K562 (cell line): Measurements from ENCODE around the gene DTNB. TPM values are rescaled to one million over a fixed set of nuclear protein-coding genes. Genes with fewer than 3 reads are reported as not detected.

Source experiments
- ATAC-seq: fragments of 200-7000 bp; cut with Tn5 transposase; 3 replicates; pipeline ENCODE4 v1.9.1; 2020; ENCODE audit warnings: moderate library complexity
- BruUV-seq: library from RNA; stranded (reverse); fragments of 400-500 nt; replicated peaks from 2 replicates; lab custom pipeline; 2021; lab: Mats Ljungman, UMichigan
- CTCF ChIA-PET: fragments of 300-600 bp; formaldehyde crosslinking; extraction: SDS; loops from one replicate; lab custom pipeline; 2021; ENCODE audit warnings: low intra/inter-chr PET ratio; lab: Yijun Ruan, JAX
- POLR2A ChIA-PET: fragments of 300-600, 350-650 bp; sonication (Branson Sonifier 250); formaldehyde crosslinking; extraction: SDS; loops from one replicate; lab custom pipeline; 2021; ENCODE audit warnings: antibody characterized with exemption, inconsistent platforms; lab: Yijun Ruan, JAX
- DNase-seq, 4 experiments: peaks; one replicate each; pipeline versions ENCODE4 v3.0.0 to v3.0.0-alpha.2; 2011 to 2018; ENCODE audit warnings: low spot score in 3 of 4, mixed read lengths in 3 of 4; ENCODE audit errors: extremely low read depth in 1 of 4
- FAIRE-seq: peaks from 2 replicates; lab custom pipeline; 2011; peaks lifted over from hg19 to GRCh38; lab: Jason Lieb, UNC
- H2AFZ ChIP-seq: 2 replicates; pipeline ENCODE4 v1.6.0; 2011; ENCODE audit warnings: low read depth, low read length, control low read depth, inconsistent platforms
- H3K27ac ChIP-seq: fragments of 200-600 bp; 3 replicates; pipeline ENCODE4 v1.8.0; 2011; ENCODE audit warnings: low read depth, mild to moderate bottlenecking, control low read depth, inconsistent platforms, low read length, moderate library complexity, mixed read lengths; ENCODE audit errors: extremely low read depth
- H3K27me3 ChIP-seq, 2 experiments: fragments of 300-600 bp in 1 of 2; 2 replicates in 1 of 2; 3 replicates in 1 of 2; pipeline versions ENCODE4 v1.6.0 to v1.8.0; 2011; ENCODE audit warnings: inconsistent platforms in 2 of 2, low read length in 2 of 2, mild to moderate bottlenecking in 1 of 2, mixed read lengths in 1 of 2, moderate library complexity in 1 of 2; ENCODE audit not compliant: control insufficient read depth in 2 of 2, insufficient read depth in 2 of 2
- H3K36me3 ChIP-seq: fragments of 300-600 bp; 3 replicates; pipeline ENCODE4 v1.8.0; 2011; ENCODE audit warnings: mild to moderate bottlenecking, low read length, inconsistent platforms; ENCODE audit not compliant: control insufficient read depth, insufficient read depth
- H3K4me1 ChIP-seq, 2 experiments: fragments of 200-600 bp in 1 of 2; replicated peaks in 1 of 2; 2 replicates in 1 of 2; 3 replicates in 1 of 2; pipeline versions ENCODE4 v1.5.1 to v1.8.0; 2011; ENCODE audit warnings: inconsistent platforms in 2 of 2, low read length in 2 of 2, mild to moderate bottlenecking in 1 of 2, mixed read lengths in 1 of 2, moderate library complexity in 1 of 2; ENCODE audit not compliant: control insufficient read depth in 2 of 2, insufficient read depth in 2 of 2
- H3K4me2 ChIP-seq: 2 replicates; pipeline ENCODE4 v1.6.1; 2011; ENCODE audit warnings: low read length, control low read depth, inconsistent platforms, mixed read lengths; ENCODE audit not compliant: insufficient read depth
- H3K4me3 ChIP-seq: fragments of 200-600 bp; sonication (generic), shearing (Covaris generic); 2 replicates; pipeline ENCODE4 v1.5.1; 2016; ENCODE audit warnings: control low read depth, inconsistent platforms
- H3K79me2 ChIP-seq: fragments of 200-600 bp; 3 replicates; pipeline ENCODE4 v1.8.0; 2011; ENCODE audit warnings: low read length, inconsistent platforms; ENCODE audit not compliant: control insufficient read depth, insufficient read depth
- H3K9ac ChIP-seq, 2 experiments: 2 replicates each; pipeline versions ENCODE4 v1.6.0 to v1.6.1; 2011; ENCODE audit warnings: low read depth in 2 of 2, low read length in 2 of 2, control low read depth in 1 of 2, inconsistent platforms in 1 of 2, mild to moderate bottlenecking in 1 of 2, mixed read lengths in 1 of 2; ENCODE audit not compliant: insufficient read depth in 1 of 2
- H3K9me1 ChIP-seq: one replicate; pipeline ENCODE4 v1.6.0; 2011; ENCODE audit warnings: inconsistent platforms, mild to moderate bottlenecking, low read length, moderate library complexity; ENCODE audit not compliant: control insufficient read depth, insufficient read depth
- H3K9me3 ChIP-seq: replicated peaks from 2 replicates; pipeline ENCODE4 v1.5.1; 2011; ENCODE audit warnings: low read depth, low read length, inconsistent platforms; ENCODE audit not compliant: control insufficient read depth, insufficient read depth
- H4K20me1 ChIP-seq: replicated peaks from 2 replicates; pipeline ENCODE4 v1.6.1; 2011; ENCODE audit warnings: low read length, inconsistent platforms, mixed read lengths; ENCODE audit not compliant: control insufficient read depth, insufficient read depth
- CBFB ChIP-seq: sonication (generic); formaldehyde crosslinking; IDR thresholded peaks from 2 replicates; pipeline ENCODE4 v1.4.0; 2020; ENCODE audit warnings: mild to moderate bottlenecking, missing genetic modification reagents
- CTBP1 ChIP-seq: fragments of 450-650 bp; IDR thresholded peaks from 2 replicates; pipeline ENCODE4 v1.6.1; 2016; ENCODE audit warnings: borderline replicate concordance
- E4F1 ChIP-seq: fragments of 250-450 bp; sonication (Bioruptor Pico); IDR thresholded peaks from 2 replicates; pipeline ENCODE4 v1.5.0; 2021; ENCODE audit warnings: mild to moderate bottlenecking, borderline replicate concordance
- EHMT2 ChIP-seq: fragments of 450-650 bp; IDR thresholded peaks from 2 replicates; pipeline ENCODE4 v1.6.1; 2018; ENCODE audit warnings: antibody characterized with exemption
- KLF13 ChIP-seq: fragments of 450-650 bp; IDR thresholded peaks from 2 replicates; pipeline ENCODE4 v1.6.1; 2016; ENCODE audit warnings: missing genetic modification characterization, low read depth, mild to moderate bottlenecking, missing compliant biosample characterization, moderate library complexity, borderline replicate concordance
- MLLT1 ChIP-seq, 2 experiments: fragments of 450-650 bp; IDR thresholded peaks; 2 replicates each; pipeline ENCODE4 v1.6.1; 2016
- MXI1 ChIP-seq: IDR thresholded peaks from 2 replicates; pipeline ENCODE4 v1.6.1; 2011; ENCODE audit warnings: low read depth, mild to moderate bottlenecking, improper control_type of control experiment, low read length
- POLR2B ChIP-seq: fragments of 450-650 bp; IDR thresholded peaks from 2 replicates; pipeline ENCODE4 v1.6.1; 2018; ENCODE audit warnings: low read depth; ENCODE audit not compliant: partially characterized antibody
- POLR2H ChIP-seq: IDR thresholded peaks from 2 replicates; pipeline ENCODE4 v1.6.1; 2016; ENCODE audit warnings: missing genetic modification characterization, low read depth, mild to moderate bottlenecking, control low read depth, missing compliant biosample characterization, moderate library complexity
- TFE3 ChIP-seq: fragments of 450-650 bp; formaldehyde crosslinking; IDR thresholded peaks from 2 replicates; pipeline ENCODE4 v1.4.0; 2020; ENCODE audit warnings: mild to moderate bottlenecking, mixed read lengths
- TRIM28 ChIP-seq: fragments of 450-650 bp; IDR thresholded peaks from 2 replicates; pipeline ENCODE4 v1.6.1; 2017
- ZFP1 ChIP-seq: fragments of 450-650 bp; formaldehyde crosslinking; IDR thresholded peaks from 2 replicates; pipeline ENCODE4 v1.4.0; 2020; ENCODE audit warnings: mild to moderate bottlenecking, mixed read lengths
- WGBS: fragments of 100-300 bp; shearing (Covaris generic); methylation state at CpG from one replicate; pipeline ENCODE4 v1.1.6; 2016; ENCODE audit warnings: low coverage, mixed read lengths; ENCODE audit not compliant: insufficient coverage; ENCODE audit errors: missing lambda C conversion rate; 5-methylcytosine and 5-hydroxymethylcytosine counted together
- in situ Hi-C: fragments of 300-500 bp; cut with MboI; formaldehyde crosslinking; loops from 4 replicates; pipeline ENCODE4 v1.15.0; 2018; ENCODE audit warnings: inconsistent platforms, mixed read lengths
- intact Hi-C: fragments of 100-400 bp; cut with micrococcal nuclease; formaldehyde crosslinking; loops from 2 replicates; pipeline ENCODE4 v1.14.2; 2022
- polyA plus RNA-seq, 8 experiments: library from polyadenylated mRNA; depleted of rRNA in 4 of 8; stranded (reverse) in 5 of 8; unstranded in 3 of 8; fragments of >200 nt; fragmentation: Nextera tagmentation in 2 of 8; fragmentation: Illumina TruSeq in 1 of 8; extraction: Ambion mirVana in 2 of 8; extraction: Trizol in 1 of 8; gene quantifications; 2 replicates each; pipeline versions ENCODE4 v1.2.1 to v1.2.3, GENCODE V29; 2011 to 2014; ENCODE audit warnings: inconsistent platforms in 1 of 8, missing spikeins in 1 of 8
- total RNA-seq, 7 experiments: library from RNA; depleted of rRNA in 6 of 7; stranded (reverse); fragments of >200 nt in 6 of 7; fragmentation: Illumina TruSeq in 2 of 7; extraction: Trizol in 2 of 7; gene quantifications; 2 replicates each; pipeline versions ENCODE4 v1.2.1 to v1.2.3, GENCODE V29; 2011 to 2021; ENCODE audit warnings: low replicate concordance in 1 of 7

Gene DTNB
- total and polyA plus RNA-seq, 9 of the 15 experiments (the other 6 are each of a cell fraction or from before 2014, with no cell fraction given): 0.18 to 2.0 (median 0.77) TPM; not detected in 2

GRCh38 chr2:25430556-25430955 is 242.8 kb downstream of the DTNB start:
- POLR2A ChIA-PET: no interaction called here
- H3K27me3 ChIP-seq: peaks cover 25 to 32% of the 10 kb centered on the region in 2 experiments
- CTCF ChIA-PET: no interaction called here
- in situ Hi-C loops: no loop called here
- H3K4me3 ChIP-seq: no peak overlapping the region
- H3K27ac ChIP-seq: no peak overlapping the region
- BruUV-seq: no TSS peak
- ATAC-seq (no peak), FAIRE-seq (no peak), DNase-seq (no peak)
- no peaks in the 10 kb centered on the region for H3K4me1 ChIP-seq
- no peak overlapping the region for H3K9ac ChIP-seq
- H3K36me3 ChIP-seq: no peaks in the 10 kb centered on the region
- H4K20me1 ChIP-seq: no peaks in the 10 kb centered on the region
- intact Hi-C loops: no loop called here
- no peak overlapping the region for H2AFZ ChIP-seq
- no peaks in the 10 kb centered on the region for H3K79me2 ChIP-seq
- WGBS: 1% methylated on average over 7 of the region's 7 CpGs
- H3K9me1 ChIP-seq: no peaks in the 10 kb centered on the region
- no peaks in the 10 kb centered on the region for H3K9me3 ChIP-seq
- H3K4me2 ChIP-seq: no peak overlapping the region
- TF ChIP-seq POLR2B (no peak), CTBP1 (no peak), EHMT2 (no peak)

- Histone ChIP-seq H3K9me3 (no peaks in the 10 kb centered on the region), H3K36me3 (no peaks in the 10 kb centered on the region), H3K27me3 (peaks cover 17 to 22% of the 10 kb centered on the region in 2 experiments; a peak in 4 of 5 replicates), H4K20me1 (no peaks in the 10 kb centered on the region), H3K4me1 (no peaks in the 10 kb centered on the region), H3K9me1 (no peaks in the 10 kb centered on the region), H3K9ac (no peak overlapping the region), H3K79me2 (no peaks in the 10 kb centered on the region), H3K4me3 (no peak overlapping the region), H3K4me2 (no peak overlapping the region), H3K27ac (no peak overlapping the region), H2AFZ (no peak overlapping the region)
- in situ Hi-C loops: no loop called here
- DNase-seq: no peak
- ChIA-PET POLR2A (interaction anchor here (0.8 kb wide), 1 partner anchor 14 kb away, joined by 3 read pairs; no protein-coding TSS in a partner anchor), CTCF (no interaction called here)
- intact Hi-C loops: no loop called here
- FAIRE-seq: no peak
- 0% methylated on average over 3 of the region's 3 CpGs for WGBS
- no peak for ATAC-seq
- no TSS peak for BruUV-seq
- TF ChIP-seq TFE3 (CRISPR knock-in tag): no peak
- TF ChIP-seq ZFP1 (CRISPR knock-in tag): no peak
- TF ChIP-seq POLR2H (tag): no peak
- no peak for TF ChIP-seq KLF13 (tag)
- no peak for TF ChIP-seq MLLT1 (IDR thresholded peaks at IDR 0.05)
- TF ChIP-seq E4F1 (CRISPR knock-in tag): no peak
- no peak for TF ChIP-seq MXI1
- TF ChIP-seq TRIM28: no peak
- no peak for TF ChIP-seq CBFB
Measured at GRCh38 chr2:25426326-25426725, 247.1 kb downstream of the DTNB start.
